Skeletal muscle satellite cell (primary cell): ENCODE data around the gene PLOD1.
"Not testable (repeated sequence)": the region's sequence is repeated elsewhere in the genome, so short reads cannot be mapped to it uniquely, and the experiment has no call there.

ENCODE experiments used
- H3K27me3 ChIP-seq: 2 replicates; pipeline ENCODE4 v1.7.0; 2013; ENCODE audit warnings: low read length; ENCODE audit not compliant: control insufficient read depth, insufficient read depth
- H3K36me3 ChIP-seq: 2 replicates; pipeline ENCODE4 v1.7.0; 2013; ENCODE audit warnings: mild to moderate bottlenecking, control low read depth, low read length; ENCODE audit not compliant: insufficient read depth
- H3K4me1 ChIP-seq: 2 replicates; pipeline ENCODE4 v1.7.0; 2013; ENCODE audit warnings: low read length; ENCODE audit not compliant: control insufficient read depth, insufficient read depth
- H3K4me2 ChIP-seq: 2 replicates; pipeline ENCODE4 v1.7.0; 2013; ENCODE audit warnings: mild to moderate bottlenecking, low read length
- H3K4me3 ChIP-seq: 2 replicates; pipeline ENCODE4 v1.7.0; 2013; ENCODE audit warnings: low read length
- H3K9ac ChIP-seq: 2 replicates; pipeline ENCODE4 v1.7.0; 2013; ENCODE audit warnings: mild to moderate bottlenecking, low read depth, low read length, moderate library complexity
- H3K9me3 ChIP-seq: replicated peaks from 2 replicates; pipeline ENCODE4 v1.7.0; 2013; ENCODE audit warnings: mild to moderate bottlenecking, control low read depth, low read length

Gene PLOD1

DNA sequence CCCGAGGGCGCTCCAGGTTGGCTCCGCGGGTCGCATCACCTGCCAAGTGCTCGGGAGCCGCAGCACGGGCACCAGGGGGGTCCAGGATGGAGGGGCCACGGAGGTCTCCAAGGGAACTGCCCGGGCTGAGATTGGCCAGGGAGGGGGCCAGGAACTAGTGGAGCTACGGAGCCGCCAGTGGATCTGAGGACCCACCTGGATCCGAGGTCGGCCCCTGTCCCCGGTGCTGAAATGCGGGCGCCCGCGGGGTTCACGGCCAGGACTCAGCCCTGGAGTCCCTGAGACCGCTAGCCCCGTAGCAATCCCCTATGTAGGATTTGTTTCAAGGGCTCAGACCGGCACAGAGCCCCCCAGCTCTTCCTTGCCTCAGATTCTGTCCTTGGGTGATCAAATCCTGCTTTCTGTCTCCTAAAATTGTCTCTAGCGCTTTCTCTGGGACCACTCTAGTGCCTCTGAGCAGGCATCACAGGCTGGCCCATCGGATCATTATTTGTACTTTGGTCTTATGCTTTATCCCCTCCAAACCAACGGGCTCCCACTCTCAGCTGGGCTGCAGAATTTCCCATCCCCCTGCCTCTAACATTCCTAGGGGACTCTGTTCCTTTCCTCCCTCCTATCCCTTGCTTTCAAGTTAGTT is 35.6 kb upstream of the PLOD1 start:
- no peak overlapping the region for H3K9ac ChIP-seq
- H3K36me3 ChIP-seq = no peaks in the 10 kb centered on the region
- H3K9me3 ChIP-seq = no peaks in the 10 kb centered on the region
- no peak overlapping the region for H3K4me3 ChIP-seq
- H3K27me3 ChIP-seq = peaks cover 25% of the 10 kb centered on the region
- H3K4me1 ChIP-seq = no peaks in the 10 kb centered on the region
- no peak overlapping the region for H3K4me2 ChIP-seq

DNA sequence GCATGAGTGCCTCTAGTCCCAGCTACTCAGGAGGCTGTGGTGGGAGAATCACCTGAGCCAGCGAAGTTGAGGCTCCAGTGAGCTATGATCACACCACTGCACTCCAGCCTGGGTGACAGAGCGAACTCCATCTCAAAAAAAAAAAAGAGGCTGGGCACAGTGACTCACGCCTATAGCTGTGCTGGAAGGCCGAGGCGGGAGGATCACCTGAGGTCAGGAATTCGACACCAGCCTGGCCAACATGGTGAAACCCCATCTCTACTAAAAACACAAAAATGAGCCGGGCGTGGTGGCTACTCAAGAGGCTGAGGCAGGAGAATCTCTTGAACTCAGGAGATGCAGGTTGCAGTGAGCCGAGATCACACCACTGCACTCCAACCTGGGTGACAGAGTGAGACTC is 33.1 kb upstream of the PLOD1 start:
- H3K36me3 ChIP-seq, H3K9ac ChIP-seq, H3K4me2 ChIP-seq, H3K9me3 ChIP-seq, H3K4me1 ChIP-seq, H3K4me3 ChIP-seq: not testable (repeated sequence)
- H3K27me3 ChIP-seq = peaks cover 25% of the 10 kb centered on the region

DNA sequence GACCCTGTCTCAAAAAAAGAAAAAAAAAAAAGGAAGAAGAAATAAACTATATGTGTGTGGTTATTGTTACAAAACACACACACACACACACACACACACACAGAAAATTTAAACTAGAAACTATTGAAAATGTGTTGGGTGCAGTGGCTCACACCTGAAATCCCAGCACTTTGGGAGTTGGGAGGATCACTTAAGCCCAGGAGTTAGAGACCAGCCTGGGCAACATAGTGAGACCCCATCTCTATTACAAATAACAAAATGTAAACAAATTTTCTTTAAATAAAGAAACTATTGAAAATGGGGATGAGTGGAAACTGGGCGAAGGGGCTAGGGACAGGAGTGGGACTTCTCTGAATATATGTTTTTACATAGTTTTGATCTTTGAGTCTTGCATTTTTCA is 31.3 kb upstream of the PLOD1 start:
- Histone ChIP-seq H3K36me3 (no peaks in the 10 kb centered on the region), H3K27me3 (peaks cover 22% of the 10 kb centered on the region), H3K4me1 (no peaks in the 10 kb centered on the region)

DNA sequence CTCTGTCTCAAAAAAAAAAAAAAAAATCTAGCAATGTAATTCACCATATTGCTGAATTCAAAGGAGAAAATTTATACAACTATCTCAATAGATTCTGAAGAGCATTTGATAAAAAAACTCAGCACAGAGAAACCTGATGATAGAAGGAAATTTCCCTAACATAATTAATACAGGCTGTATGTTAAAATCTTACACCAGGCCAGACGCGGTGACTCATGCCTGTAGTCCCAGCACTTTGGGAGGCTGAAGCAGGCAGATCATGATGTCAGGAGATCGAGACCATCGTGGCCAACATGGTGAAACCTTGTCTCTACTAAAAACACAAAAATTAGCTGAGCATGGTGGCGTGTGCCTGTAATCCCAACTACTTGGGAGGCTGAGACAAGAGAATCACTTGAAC is 30.4 kb upstream of the PLOD1 start:
- H3K36me3 ChIP-seq, H3K9ac ChIP-seq, H3K4me2 ChIP-seq, H3K4me3 ChIP-seq, H3K4me1 ChIP-seq, H3K9me3 ChIP-seq: not testable (repeated sequence)
- peaks cover 14% of the 10 kb centered on the region for H3K27me3 ChIP-seq

More for the DNA sequence above, 31.3 kb upstream of the PLOD1 start:
- H3K4me3 ChIP-seq = no peak overlapping the region
- no peaks in the 10 kb centered on the region for H3K9me3 ChIP-seq
- no peak overlapping the region for H3K9ac ChIP-seq
- H3K4me2 ChIP-seq = no peak overlapping the region

DNA sequence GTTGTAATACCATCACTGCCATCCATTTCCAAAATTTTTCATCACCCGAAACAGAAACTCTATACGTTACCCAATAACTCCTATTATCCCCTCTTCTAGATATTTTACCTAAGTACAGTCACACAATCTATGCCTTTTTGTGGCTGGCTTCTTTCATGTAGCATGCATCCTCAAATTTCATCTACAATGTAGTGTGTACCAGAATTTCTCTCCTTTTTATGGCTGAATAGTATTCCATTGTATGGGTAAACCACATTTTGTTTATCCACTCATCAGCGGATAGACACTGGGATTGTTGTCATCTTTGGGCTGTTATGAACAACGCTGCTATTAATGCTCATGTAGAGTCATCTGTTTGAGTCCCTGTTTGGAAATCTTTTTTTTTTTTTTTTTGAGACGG is 29.5 kb upstream of the PLOD1 start:
- Histone ChIP-seq H3K4me2 (no peak overlapping the region), H3K9me3 (no peaks in the 10 kb centered on the region), H3K27me3 (peaks cover 8% of the 10 kb centered on the region), H3K4me1 (peaks cover 5% of the 10 kb centered on the region), H3K9ac (no peak overlapping the region), H3K36me3 (no peaks in the 10 kb centered on the region), H3K4me3 (no peak overlapping the region)

DNA sequence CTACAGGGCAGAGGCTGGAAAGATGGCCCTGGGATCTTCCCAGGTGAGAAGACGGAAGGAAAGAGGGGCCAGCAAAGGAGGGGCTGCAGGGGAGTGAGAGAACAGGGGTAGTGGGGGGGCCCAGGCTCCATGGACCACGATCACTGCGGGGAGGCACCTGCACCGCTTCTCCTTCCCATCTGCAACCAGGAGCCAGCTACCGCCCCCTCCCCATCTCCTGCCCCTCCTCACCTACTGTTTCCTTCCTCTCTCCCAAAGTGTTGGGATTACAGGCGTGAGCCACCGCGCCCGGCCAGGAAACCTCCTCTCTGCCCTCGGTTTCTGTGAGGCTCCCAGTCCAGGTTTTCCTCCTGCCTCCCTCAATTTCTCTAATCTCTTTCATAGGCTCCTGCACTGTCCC is 27.6 kb upstream of the PLOD1 start:
- H3K4me1 ChIP-seq = peaks cover 5% of the 10 kb centered on the region
- H3K4me2 ChIP-seq = no peak overlapping the region
- no peaks in the 10 kb centered on the region for H3K9me3 ChIP-seq
- H3K36me3 ChIP-seq = no peaks in the 10 kb centered on the region
- no peak overlapping the region for H3K4me3 ChIP-seq
- H3K9ac ChIP-seq = no peak overlapping the region
- H3K27me3 ChIP-seq = peaks cover 5% of the 10 kb centered on the region

DNA sequence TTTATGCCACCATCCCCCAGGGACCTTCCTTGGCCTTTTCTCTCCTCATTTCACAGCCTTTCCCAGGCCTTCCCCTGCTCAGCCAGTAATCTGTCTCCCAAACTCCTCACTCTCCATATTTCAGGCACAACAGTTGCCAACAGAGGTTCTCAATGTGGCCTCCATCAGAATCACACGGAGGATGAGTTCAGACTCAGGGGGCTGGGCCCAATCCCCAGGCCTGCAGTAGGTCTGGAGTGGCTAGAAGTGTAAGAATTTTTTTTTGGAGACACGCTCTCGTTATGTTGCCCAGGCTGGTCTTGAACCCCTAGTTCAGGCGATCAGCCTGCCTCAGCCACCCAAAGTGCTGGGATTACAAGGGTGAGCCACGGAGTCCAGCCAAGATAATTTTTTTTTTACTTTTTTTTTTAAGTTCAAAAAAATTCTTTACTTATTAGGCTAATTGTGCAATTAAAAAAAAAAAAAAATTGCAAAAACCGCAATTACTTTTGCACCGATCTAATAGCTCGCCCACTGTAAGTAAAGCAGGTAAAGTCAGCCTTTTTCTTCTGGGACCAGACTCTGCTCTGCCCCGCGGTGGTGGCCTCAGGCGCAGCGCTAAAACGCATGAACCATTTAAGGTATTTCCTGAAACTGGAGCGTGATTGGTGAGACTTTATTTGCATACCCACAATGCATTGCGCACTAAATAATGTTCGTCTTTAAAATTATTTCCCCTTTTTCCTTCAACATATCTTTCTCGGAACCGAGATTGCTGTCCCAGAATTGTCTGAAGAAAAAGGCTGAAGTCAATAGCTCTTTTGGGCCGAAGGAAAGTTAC is 27.0 kb upstream of the PLOD1 start:
- Histone ChIP-seq H3K27me3 (peaks cover under 1% of the 10 kb centered on the region), H3K4me3 (no peak overlapping the region), H3K4me1 (peaks cover 5% of the 10 kb centered on the region), H3K4me2 (peak overlapping the region; percentile 74), H3K36me3 (no peaks in the 10 kb centered on the region), H3K9me3 (no peaks in the 10 kb centered on the region), H3K9ac (peak overlapping the region; percentile 91)

DNA sequence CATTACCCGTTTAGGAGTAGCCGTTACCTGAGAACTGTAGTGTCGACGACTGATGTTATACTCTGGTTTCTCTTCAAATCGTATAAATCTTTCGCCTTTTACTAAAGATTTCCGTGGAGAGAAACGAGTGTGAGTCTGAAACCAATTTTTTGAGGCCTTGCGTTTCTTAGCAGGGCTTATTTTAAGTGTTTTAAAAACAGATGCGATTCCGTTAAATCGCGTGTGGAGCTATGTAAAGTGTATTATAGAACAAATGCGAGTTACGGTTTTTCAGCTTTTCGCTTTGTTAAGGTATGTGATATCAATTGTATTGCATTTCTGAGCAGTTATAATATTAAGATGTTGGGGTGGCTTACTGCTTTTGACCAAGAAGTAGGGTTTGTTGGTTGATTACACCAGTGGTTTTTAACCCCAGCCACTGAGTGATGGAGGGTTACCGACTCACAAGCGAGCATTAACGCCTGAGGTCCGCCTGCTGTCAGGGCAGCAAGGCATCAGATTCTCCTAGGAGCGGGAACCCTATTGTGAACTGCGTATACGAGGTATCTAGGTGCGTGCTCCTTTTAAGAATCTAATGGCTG is 26.3 kb upstream of the PLOD1 start:
- H3K36me3 ChIP-seq = no peaks in the 10 kb centered on the region
- peaks cover 5% of the 10 kb centered on the region for H3K4me1 ChIP-seq
- peak overlapping the region; percentile 91 for H3K9ac ChIP-seq
- H3K9me3 ChIP-seq = no peaks in the 10 kb centered on the region
- H3K4me2 ChIP-seq = peak overlapping the region; percentile 82
- peak overlapping the region; percentile 60 for H3K4me3 ChIP-seq
- no peaks in the 10 kb centered on the region for H3K27me3 ChIP-seq

DNA sequence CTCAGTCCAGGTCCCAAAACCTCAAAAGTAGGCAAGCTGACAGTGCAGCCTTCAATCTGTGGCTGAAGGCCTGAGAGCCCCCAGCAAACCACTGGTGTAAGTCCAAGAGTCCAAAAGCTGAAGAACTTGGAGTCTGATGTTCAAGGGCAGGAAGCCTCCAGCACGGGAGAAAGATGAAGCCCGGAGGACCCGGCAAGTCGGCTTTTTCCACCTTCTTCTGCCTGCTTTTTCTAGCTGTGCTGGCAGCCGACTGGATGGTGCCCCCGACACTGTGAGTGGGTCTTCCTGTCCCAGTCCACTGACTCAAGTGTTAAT is 23.6 kb upstream of the PLOD1 start:
- H3K4me2 ChIP-seq, H3K36me3 ChIP-seq, H3K9me3 ChIP-seq, H3K4me1 ChIP-seq, H3K4me3 ChIP-seq, H3K27me3 ChIP-seq, H3K9ac ChIP-seq: not testable (repeated sequence)

DNA sequence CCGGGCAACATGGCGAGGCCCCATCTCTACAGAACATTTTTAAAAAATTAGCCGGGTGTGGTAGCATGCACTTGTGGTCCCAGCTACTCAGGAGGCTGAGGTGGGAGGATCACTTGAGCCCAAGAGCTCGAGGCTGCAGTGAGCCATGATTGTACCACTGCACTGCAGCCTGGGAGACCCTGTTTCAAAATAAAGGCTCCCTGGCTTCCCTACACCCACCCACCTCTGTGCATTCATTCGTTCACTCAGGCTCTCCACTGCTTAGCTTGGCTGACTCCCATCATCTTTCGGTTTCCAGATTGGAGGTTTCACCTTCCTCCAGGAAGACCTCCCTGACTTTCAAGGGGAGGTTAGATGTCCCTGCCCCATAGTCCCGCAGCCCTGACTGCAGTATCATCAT is 22.5 kb upstream of the PLOD1 start:
- no peak overlapping the region for H3K4me3 ChIP-seq
- no peaks in the 10 kb centered on the region for H3K27me3 ChIP-seq
- H3K36me3 ChIP-seq = no peaks in the 10 kb centered on the region
- no peak overlapping the region for H3K9ac ChIP-seq
- H3K9me3 ChIP-seq = no peaks in the 10 kb centered on the region
- H3K4me2 ChIP-seq = no peak overlapping the region
- peaks cover 5% of the 10 kb centered on the region for H3K4me1 ChIP-seq

DNA sequence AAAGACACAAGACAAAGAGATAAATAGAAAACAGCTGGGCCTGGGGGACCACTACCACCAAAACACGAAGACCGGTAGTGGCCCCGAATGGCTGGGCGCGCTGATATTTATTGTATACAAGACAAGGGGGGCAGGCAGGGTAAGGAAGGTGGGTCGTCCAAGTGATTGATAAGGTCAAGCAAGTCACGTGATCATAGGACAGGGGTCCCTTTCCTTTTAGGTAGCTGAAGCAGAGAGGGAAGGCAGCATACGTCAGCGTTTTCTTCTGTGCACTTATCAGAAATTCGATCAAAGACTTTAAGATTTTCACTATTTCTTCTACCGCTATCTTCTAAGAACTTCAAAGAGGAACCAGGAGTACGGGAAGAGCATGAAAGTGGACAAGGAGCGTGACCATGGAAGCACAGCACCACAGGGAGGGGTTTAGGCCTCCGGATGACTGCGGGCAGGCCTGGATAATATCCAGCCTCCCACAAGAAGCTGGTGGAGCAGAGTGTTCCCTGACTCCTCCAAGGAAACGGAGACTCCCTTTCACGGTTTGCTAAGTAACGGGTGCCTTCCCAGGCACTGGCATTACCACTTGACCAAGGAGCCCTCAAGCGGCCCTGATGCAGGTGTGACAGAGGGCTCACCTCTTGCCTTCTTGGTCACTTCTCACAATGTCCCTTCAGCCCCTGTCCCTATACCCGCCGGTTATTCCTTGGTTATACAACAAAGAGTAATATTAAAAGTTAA is 21.9 kb upstream of the PLOD1 start:
- not testable (repeated sequence) for H3K4me3 ChIP-seq, H3K4me2 ChIP-seq, H3K27me3 ChIP-seq, H3K9ac ChIP-seq, H3K4me1 ChIP-seq, H3K36me3 ChIP-seq, H3K9me3 ChIP-seq
